HepG2 (cell line): ENCODE data around the gene METTL22. TPM values are rescaled to one million over a fixed set of nuclear protein-coding genes. Genes with fewer than 3 reads are reported as not detected.

Experiments used
- ATAC-seq: fragments of 200-7000 bp; cut with Tn5 transposase; 3 replicates; pipeline ENCODE4 v1.9.1; 2020; ENCODE audit warnings: mild to moderate bottlenecking, moderate library complexity
- BruUV-seq: library from RNA; stranded (reverse); fragments of 400-500 nt; replicated peaks from 2 replicates; lab custom pipeline; 2021; lab: Mats Ljungman, UMichigan
- CTCF ChIA-PET: fragments of 300-600 bp; formaldehyde crosslinking; extraction: SDS; loops from one replicate; lab custom pipeline; 2021; ENCODE audit warnings: low total read pairs, inconsistent platforms, low intra/inter-chr PET ratio; lab: Yijun Ruan, JAX
- POLR2A ChIA-PET: fragments of 350-600 bp; sonication (Branson Sonifier 250); formaldehyde crosslinking; loops from one replicate; lab custom pipeline; 2020; ENCODE audit warnings: antibody characterized with exemption, inconsistent platforms; lab: Yijun Ruan, JAX
- DNase-seq: peaks from one replicate; pipeline ENCODE4 v3.0.0-alpha.2; 2015; ENCODE audit warnings: low spot score
- FAIRE-seq: peaks from 3 replicates; lab custom pipeline; 2011; peaks lifted over from hg19 to GRCh38; lab: Jason Lieb, UNC
- H2AFZ ChIP-seq: one replicate; pipeline ENCODE4 v1.6.1; 2011; ENCODE audit warnings: low read length, inconsistent platforms
- H3K27ac ChIP-seq: fragments of 300-600 bp; 3 replicates; pipeline ENCODE4 v1.8.0; 2011; ENCODE audit warnings: mixed run types, mild to moderate bottlenecking, mixed read lengths, low read length, inconsistent platforms; ENCODE audit not compliant: insufficient read depth; ENCODE audit errors: extremely low read length
- H3K27me3 ChIP-seq, 2 experiments: fragments of 200-600 bp in 1 of 2; 2 replicates in 1 of 2; 3 replicates in 1 of 2; pipeline versions ENCODE4 v1.6.0 to v1.8.0; 2011; ENCODE audit warnings: low read length in 2 of 2, mild to moderate bottlenecking in 2 of 2, moderate library complexity in 2 of 2, inconsistent platforms in 1 of 2; ENCODE audit not compliant: insufficient read depth in 2 of 2, control insufficient read depth in 1 of 2
- H3K36me3 ChIP-seq, 2 experiments: fragments of 200-600 bp in 1 of 2; replicated peaks in 1 of 2; 2 replicates in 1 of 2; 3 replicates in 1 of 2; pipeline versions ENCODE4 v1.5.1 to v1.8.0; 2011; ENCODE audit warnings: low read length in 2 of 2, inconsistent platforms in 1 of 2; ENCODE audit not compliant: insufficient read depth in 2 of 2, control insufficient read depth in 1 of 2
- H3K4me1 ChIP-seq: 2 replicates; pipeline ENCODE4 v1.5.1; 2012; ENCODE audit warnings: low read length, inconsistent platforms; ENCODE audit not compliant: insufficient read depth
- H3K4me2 ChIP-seq: 2 replicates; pipeline ENCODE4 v1.6.0; 2011; ENCODE audit warnings: low read depth, low read length, inconsistent platforms
- H3K4me3 ChIP-seq, 3 experiments: fragments of 200-600 bp in 1 of 3; sonication (generic), shearing (Covaris generic) in 1 of 3; replicated peaks in 1 of 3; 2 replicates each; pipeline ENCODE4 v1.5.1; 2011 to 2016; ENCODE audit warnings: low read length in 3 of 3, inconsistent platforms in 2 of 3, low read depth in 2 of 3, mild to moderate bottlenecking in 2 of 3, control low read depth in 1 of 3, mixed read lengths in 1 of 3; ENCODE audit not compliant: insufficient read depth in 1 of 3
- H3K79me2 ChIP-seq: one replicate; pipeline ENCODE4 v1.6.1; 2011; ENCODE audit warnings: low read length, inconsistent platforms; ENCODE audit not compliant: insufficient read depth
- H3K9ac ChIP-seq: 2 replicates; pipeline ENCODE4 v1.6.0; 2011; ENCODE audit warnings: mild to moderate bottlenecking, low read depth, low read length, inconsistent platforms; ENCODE audit not compliant: insufficient read depth
- H3K9me3 ChIP-seq: 2 replicates; pipeline ENCODE4 v1.5.1; 2012; ENCODE audit warnings: mild to moderate bottlenecking, low read length
- H4K20me1 ChIP-seq: 2 replicates; pipeline ENCODE4 v1.6.0; 2011; ENCODE audit warnings: inconsistent platforms, mild to moderate bottlenecking, low read length, moderate library complexity; ENCODE audit not compliant: insufficient read depth
- AGO1 ChIP-seq: fragments of 200-400 bp; formaldehyde crosslinking; IDR thresholded peaks from 2 replicates; pipeline ENCODE4 v1.6.1; 2017; ENCODE audit warnings: mild to moderate bottlenecking, low read depth, low read length, moderate library complexity; ENCODE audit not compliant: poor library complexity, severe bottlenecking
- CREB3 ChIP-seq: sonication (generic); formaldehyde crosslinking; IDR thresholded peaks from 2 replicates; pipeline ENCODE4 v1.5.0; 2020; ENCODE audit warnings: missing genetic modification reagents
- FOXA1 ChIP-seq, 2 experiments: fragments of 450-650 bp in 1 of 2; sonication (generic) in 1 of 2; formaldehyde crosslinking in 1 of 2; IDR thresholded peaks; 2 replicates each; pipeline versions ENCODE4 v1.4.0 to v1.6.1; 2016 to 2020; ENCODE audit warnings: missing genetic modification reagents in 1 of 2
- HNF4A ChIP-seq: sonication (generic); formaldehyde crosslinking; IDR thresholded peaks from 2 replicates; pipeline ENCODE4 v1.4.0; 2020; ENCODE audit warnings: missing genetic modification reagents
- KAT8 ChIP-seq: IDR thresholded peaks from 2 replicates; pipeline ENCODE4 v1.6.1; 2016; ENCODE audit warnings: missing genetic modification reagents, missing compliant biosample characterization
- LCORL ChIP-seq, 2 experiments: fragments of 450-650 bp in 1 of 2; sonication (generic) in 1 of 2; formaldehyde crosslinking in 1 of 2; IDR thresholded peaks; 2 replicates each; pipeline versions ENCODE4 v1.5.0 to v1.6.1; 2017 to 2020; ENCODE audit warnings: antibody characterized with exemption in 1 of 2, missing genetic modification reagents in 1 of 2
- PHF21A ChIP-seq: sonication (generic); formaldehyde crosslinking; IDR thresholded peaks from 2 replicates; pipeline ENCODE4 v1.5.0; 2020; ENCODE audit warnings: mild to moderate bottlenecking, missing genetic modification reagents
- RXRB ChIP-seq: IDR thresholded peaks from 2 replicates; pipeline ENCODE4 v1.6.1; 2016; ENCODE audit warnings: borderline replicate concordance, missing genetic modification reagents, missing compliant biosample characterization
- SATB2 ChIP-seq: sonication (generic); formaldehyde crosslinking; IDR thresholded peaks from 2 replicates; pipeline ENCODE4 v1.5.0; 2020; ENCODE audit warnings: missing genetic modification reagents
- TCF12 ChIP-seq, 2 experiments: fragments of 450-650 bp in 1 of 2; sonication (generic) in 1 of 2; formaldehyde crosslinking in 1 of 2; IDR thresholded peaks; 2 replicates each; pipeline versions ENCODE4 v1.6.1 to v1.8.0; 2017 to 2022; ENCODE audit warnings: antibody characterized with exemption in 1 of 2, mild to moderate bottlenecking in 1 of 2, missing genetic modification reagents in 1 of 2, moderate library complexity in 1 of 2
- UBTF ChIP-seq: sonication (generic); formaldehyde crosslinking; IDR thresholded peaks from 2 replicates; pipeline ENCODE4 v1.4.0; 2020; ENCODE audit warnings: mild to moderate bottlenecking, missing genetic modification reagents
- ZNF451 ChIP-seq: sonication (generic); formaldehyde crosslinking; IDR thresholded peaks from 2 replicates; pipeline ENCODE4 v1.5.0; 2020; ENCODE audit warnings: mild to moderate bottlenecking, missing genetic modification reagents
- ZNF609 ChIP-seq: sonication (generic); formaldehyde crosslinking; IDR thresholded peaks from 2 replicates; pipeline ENCODE4 v1.4.0; 2020; ENCODE audit warnings: mild to moderate bottlenecking, missing genetic modification reagents, borderline replicate concordance
- WGBS: methylation state at CpG from one replicate; pipeline ENCODE4 v1.1.6; 2017; ENCODE audit warnings: low lambda C conversion rate; 5-methylcytosine and 5-hydroxymethylcytosine counted together
- in situ Hi-C: cut with HindIII; loops from 2 replicates; pipeline ENCODE4 v1.10.0; 2017; ENCODE audit warnings: low pct_unique_long_range_greater_than_20kb; ENCODE audit not compliant: extremely low pct_ligation_motif_present
- intact Hi-C: fragments of 100-400 bp; cut with micrococcal nuclease; formaldehyde crosslinking; loops from one replicate; pipeline ENCODE4 v1.10.0; 2022; ENCODE audit not compliant: unreplicated experiment
- polyA plus RNA-seq, 8 experiments: library from polyadenylated mRNA; depleted of rRNA in 3 of 8; stranded (reverse) in 7 of 8; unstranded in 1 of 8; fragments of >200 nt; fragmentation: Illumina TruSeq in 4 of 8; extraction: Trizol in 4 of 8; gene quantifications; 2 replicates each; pipeline versions ENCODE4 v1.2.1 to v1.2.3, GENCODE V29; 2011 to 2016; ENCODE audit warnings: low read depth in 4 of 8, missing spikeins in 1 of 8, mixed read lengths in 1 of 8; ENCODE audit not compliant: insufficient read depth in 1 of 8
- total RNA-seq, 5 experiments: library from RNA; depleted of rRNA; stranded (reverse); fragments of >200 nt; fragmentation: Illumina TruSeq; extraction: Trizol; gene quantifications; 2 replicates each; pipeline ENCODE4 v1.2.3, GENCODE V29; 2016; ENCODE audit warnings: low read depth in 1 of 5

The METTL22 gene
- total and polyA plus RNA-seq, 2 of the 13 experiments (the other 11 are each of a cell fraction or from before 2014, with no cell fraction given), result 36.2 to 94.8 TPM

GRCh38 chr16:8679151-8679550, 57.7 kb downstream of the METTL22 start (continued):
- TF ChIP-seq UBTF (CRISPR knock-in tag) (0 out of 2 replicates have a peak, but pooled peaks have one; percentile 5), CREB3 (CRISPR knock-in tag) (0 out of 2 replicates have a peak, but pooled peaks have one; percentile 9), KAT8 (CRISPR knock-in tag) (0 out of 2 replicates have a peak, but pooled peaks have one; percentile 0), LCORL (IDR thresholded peaks at IDR 0.05) (no peak), LCORL (CRISPR knock-in tag; IDR thresholded peaks at IDR 0.05) (0 out of 2 replicates have a peak, but pooled peaks have one; percentile 24)

- ChIA-PET POLR2A (no interaction called here), CTCF (no interaction called here)
- H3K27ac ChIP-seq, result no peak overlapping the region
- H3K4me1 ChIP-seq, result peaks cover 68% of the 10 kb centered on the region
- 0 out of 2 replicates have a peak, but pooled peaks cover 4% of the 10 kb centered on the region for H4K20me1 ChIP-seq
- H3K4me3 ChIP-seq, result no peak overlapping the region
- WGBS, result 86% methylated on average over 9 of the region's 9 CpGs
- DNase-seq (no peak), FAIRE-seq (no peak), ATAC-seq (no peak)
- no peaks in the 10 kb centered on the region for H3K27me3 ChIP-seq
- no peak overlapping the region for H3K4me2 ChIP-seq
- in situ Hi-C loops (no loop called here), intact Hi-C loops (no loop called here)
- no peak overlapping the region for H3K9ac ChIP-seq
- H3K79me2 ChIP-seq, result peaks cover 14% of the 10 kb centered on the region
- H3K36me3 ChIP-seq, result peaks cover 2 to 7% of the 10 kb centered on the region in 2 experiments; a peak in 3 of 5 replicates
- no TSS peak for BruUV-seq
- no peak overlapping the region for H2AFZ ChIP-seq
- H3K9me3 ChIP-seq, result no peaks in the 10 kb centered on the region
- TF ChIP-seq ZNF451 (CRISPR knock-in tag), result no peak
- no peak for TF ChIP-seq TCF12 (IDR thresholded peaks at IDR 0.05)
- no peak for TF ChIP-seq TCF12 (CRISPR knock-in tag; IDR thresholded peaks at IDR 0.05)
- TF ChIP-seq FOXA1 (IDR thresholded peaks at IDR 0.05), result no peak
- no peak for TF ChIP-seq FOXA1 (CRISPR knock-in tag; IDR thresholded peaks at IDR 0.05)
- TF ChIP-seq ZNF609, result no peak
- no peak for TF ChIP-seq HNF4A
- no peak for TF ChIP-seq PHF21A
- TF ChIP-seq AGO1, result no peak
- no peak for TF ChIP-seq RXRB
- peak; percentile 98 for TF ChIP-seq LCORL (IDR thresholded peaks at IDR 0.05)
- TF ChIP-seq LCORL (CRISPR knock-in tag; IDR thresholded peaks at IDR 0.05), result no peak
- TF ChIP-seq SATB2 (CRISPR knock-in tag), result no peak
These were observed 61.2 kb downstream of the METTL22 start for GRCh38 chr16:8682551-8683259.
